CD14-positive monocyte (primary cell): Measurements from ENCODE around the gene FKBP3. TPM values are rescaled to one million over a fixed set of nuclear protein-coding genes. Genes with fewer than 3 reads are reported as not detected.

Experiments
- DNase-seq, 3 donors: peaks; one replicate each; pipeline ENCODE4 v3.0.0-alpha.2; 2011 to 2022
- H2AFZ ChIP-seq: 2 replicates; pipeline ENCODE4 v1.6.0; 2012; ENCODE audit warnings: mild to moderate bottlenecking, low read depth, low read length, inconsistent platforms; ENCODE audit not compliant: insufficient read depth, poor library complexity, severe bottlenecking
- H3K27ac ChIP-seq, 2 donors: 1 replicate in 1 of 2; 2 replicates in 1 of 2; pipeline ENCODE4 v1.5.1; 2012 to 2013; ENCODE audit warnings: low read length in 2 of 2, control low read depth in 1 of 2, inconsistent platforms in 1 of 2, low read depth in 1 of 2, mild to moderate bottlenecking in 1 of 2
- H3K27me3 ChIP-seq, 2 donors: one replicate each; pipeline versions ENCODE4 v1.6.0 to v1.6.1; 2011 to 2013; ENCODE audit warnings: low read length in 2 of 2; ENCODE audit not compliant: control insufficient read depth in 2 of 2, insufficient read depth in 2 of 2
- H3K36me3 ChIP-seq, 2 donors: replicated peaks in 1 of 2; 1 replicate in 1 of 2; 2 replicates in 1 of 2; pipeline versions ENCODE4 v1.5.1 to v1.6.1; 2012 to 2013; ENCODE audit warnings: low read length in 2 of 2, control low read depth in 1 of 2, inconsistent platforms in 1 of 2, mild to moderate bottlenecking in 1 of 2; ENCODE audit not compliant: insufficient read depth in 2 of 2, control insufficient read depth in 1 of 2
- H3K4me1 ChIP-seq, 2 donors: 1 replicate in 1 of 2; 2 replicates in 1 of 2; pipeline versions ENCODE4 v1.5.1 to v1.6.1; 2012 to 2013; ENCODE audit warnings: low read length in 2 of 2, control low read depth in 1 of 2, inconsistent platforms in 1 of 2, mild to moderate bottlenecking in 1 of 2, moderate library complexity in 1 of 2; ENCODE audit not compliant: insufficient read depth in 2 of 2, control insufficient read depth in 1 of 2
- H3K4me2 ChIP-seq: replicated peaks from 2 replicates; pipeline ENCODE3; 2012; ENCODE audit warnings: low read length, moderate library complexity, mild to moderate bottlenecking; ENCODE audit not compliant: poor library complexity, severe bottlenecking; ENCODE audit errors: extremely low read depth
- H3K4me3 ChIP-seq, 3 experiments: fragments of 200-600 bp in 1 of 3; sonication (generic) in 1 of 3; replicated peaks in 1 of 3; 1 replicate in 2 of 3; 2 replicates in 1 of 3; pipeline ENCODE4 v1.5.1; 2011 to 2013; ENCODE audit warnings: low read length in 3 of 3, mild to moderate bottlenecking in 3 of 3, control low read depth in 2 of 3, low read depth in 2 of 3, inconsistent platforms in 1 of 3, moderate library complexity in 1 of 3
- H3K79me2 ChIP-seq: 2 replicates; pipeline ENCODE4 v1.6.0; 2012; ENCODE audit warnings: mild to moderate bottlenecking, control low read depth, inconsistent platforms, low read length, moderate library complexity; ENCODE audit not compliant: insufficient read depth
- H3K9ac ChIP-seq: 2 replicates; pipeline ENCODE4 v1.6.0; 2017; ENCODE audit warnings: low read length, mild to moderate bottlenecking; ENCODE audit not compliant: insufficient read depth, poor library complexity, severe bottlenecking
- H3K9me3 ChIP-seq, 2 donors: replicated peaks in 1 of 2; 1 replicate in 1 of 2; 2 replicates in 1 of 2; pipeline versions ENCODE4 v1.5.1 to v1.6.1; 2012 to 2013; ENCODE audit warnings: low read length in 2 of 2, control low read depth in 1 of 2; ENCODE audit not compliant: control insufficient read depth in 1 of 2, insufficient read depth in 1 of 2
- H4K20me1 ChIP-seq: 2 replicates; pipeline ENCODE4 v1.6.0; 2012; ENCODE audit warnings: mild to moderate bottlenecking, low read length, control low read depth, moderate library complexity; ENCODE audit not compliant: insufficient read depth
- H3K27ac Mint-ChIP-seq, 7 donors: one replicate each; pipeline ENCODE4 v1.8.0; 2020; ENCODE audit warnings: mild to moderate bottlenecking in 7 of 7, mixed read lengths in 7 of 7, moderate library complexity in 6 of 7, inconsistent platforms in 2 of 7
- H3K27me3 Mint-ChIP-seq, 3 donors: one replicate each; pipeline ENCODE4 v1.8.0; 2021 to 2022; ENCODE audit warnings: low read depth in 3 of 3, mild to moderate bottlenecking in 3 of 3, mixed read lengths in 3 of 3, moderate library complexity in 3 of 3, inconsistent platforms in 1 of 3
- H3K36me3 Mint-ChIP-seq, 2 donors: one replicate each; pipeline ENCODE4 v1.8.0; 2020; ENCODE audit warnings: mixed read lengths in 2 of 2, inconsistent platforms in 1 of 2, mild to moderate bottlenecking in 1 of 2
- H3K4me1 Mint-ChIP-seq: one replicate; pipeline ENCODE4 v1.8.0; 2020; ENCODE audit warnings: mild to moderate bottlenecking, mixed read lengths
- H3K4me3 Mint-ChIP-seq, 2 donors: one replicate each; pipeline ENCODE4 v1.8.0; 2020; ENCODE audit warnings: mild to moderate bottlenecking in 2 of 2, mixed read lengths in 2 of 2, moderate library complexity in 1 of 2
- H3K9me3 Mint-ChIP-seq, 7 donors: one replicate each; pipeline ENCODE4 v1.8.0; 2020 to 2022; ENCODE audit warnings: mixed read lengths in 7 of 7, mild to moderate bottlenecking in 6 of 7, moderate library complexity in 6 of 7, inconsistent platforms in 2 of 7
- WGBS: methylation state at CpG from one replicate; pipeline ENCODE4 v1.1.5; 2013; ENCODE audit warnings: missing lambda C conversion rate; ENCODE audit not compliant: insufficient coverage; 5-methylcytosine and 5-hydroxymethylcytosine counted together
- intact Hi-C, 2 donors: fragments of 100-400 bp; cut with micrococcal nuclease; formaldehyde crosslinking; loops; one replicate each; pipeline versions ENCODE4 v1.15.0 to v1.15.1; 2023
- polyA plus RNA-seq, 3 donors: library from polyadenylated mRNA; depleted of rRNA in 1 of 3; unstranded in 2 of 3; stranded (reverse) in 1 of 3; fragments of 300-500 nt in 2 of 3; fragments of >200 nt in 1 of 3; fragmentation: Illumina TruSeq in 2 of 3; gene quantifications; 1 replicate in 2 of 3; 2 replicates in 1 of 3; pipeline ENCODE4 v1.2.3, GENCODE V29; 2012 to 2021
- TF ChIP-seq, protein P1 (sequence below): fragments of 200-600 bp; IDR thresholded peaks from one replicate; pipeline ENCODE4 v1.8.0; 2022; ENCODE audit warnings: antibody characterized with exemption, mild to moderate bottlenecking

FKBP3 gene
- polyA plus RNA-seq, 3 donors: 18.1 to 50.3 (median 42.5) TPM

DNA sequence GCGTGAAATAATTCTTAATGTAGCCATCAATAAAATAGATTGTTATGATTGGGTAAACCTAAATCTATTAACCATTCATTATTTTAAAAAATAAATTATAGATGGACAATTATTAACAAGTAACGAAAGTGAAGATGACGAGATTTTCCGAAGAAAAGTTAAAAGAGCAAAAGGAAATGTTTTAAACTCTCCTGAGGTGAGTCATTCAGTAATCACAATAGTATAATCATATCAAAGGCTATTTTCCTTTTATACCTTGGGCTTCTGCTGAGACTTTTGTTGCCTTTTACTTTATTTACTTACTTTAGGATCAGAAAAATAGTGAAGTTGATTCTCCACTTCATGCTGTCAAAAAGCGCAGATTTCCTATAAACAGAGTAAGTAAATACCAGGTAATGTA is 47.0 kb upstream of the FKBP3 start:
- Mint-ChIP-seq H3K9me3 (peaks cover 0 to 2% (median 0%) of the 10 kb centered on the region in 7 donors), H3K36me3 (peaks cover 7% of the 10 kb centered on the region in 2 donors), H3K4me1 (peaks cover 12% of the 10 kb centered on the region), H3K4me3 (no peak overlapping the region), H3K27me3 (peaks cover 0 to 1% (median 1%) of the 10 kb centered on the region in 3 donors), H3K27ac (no peak overlapping the region)
- Histone ChIP-seq H3K4me1 (peaks cover 6 to 8% of the 10 kb centered on the region in 2 donors), H4K20me1 (no peaks in the 10 kb centered on the region), H3K27me3 (no peaks in the 10 kb centered on the region), H3K9ac (no peak overlapping the region), H3K36me3 (peaks cover 0 to 2% of the 10 kb centered on the region in 2 donors), H2AFZ (no peak overlapping the region), H3K79me2 (no peaks in the 10 kb centered on the region), H3K4me3 (no peak overlapping the region), H3K4me2 (no peak overlapping the region), H3K27ac (no peak overlapping the region), H3K9me3 (no peaks in the 10 kb centered on the region)
- intact Hi-C loops: no loop called here
- DNase-seq: no peak
- WGBS: no CpG with 5 or more reads among the region's 5 CpGs
- TF ChIP-seq, protein P1, sequence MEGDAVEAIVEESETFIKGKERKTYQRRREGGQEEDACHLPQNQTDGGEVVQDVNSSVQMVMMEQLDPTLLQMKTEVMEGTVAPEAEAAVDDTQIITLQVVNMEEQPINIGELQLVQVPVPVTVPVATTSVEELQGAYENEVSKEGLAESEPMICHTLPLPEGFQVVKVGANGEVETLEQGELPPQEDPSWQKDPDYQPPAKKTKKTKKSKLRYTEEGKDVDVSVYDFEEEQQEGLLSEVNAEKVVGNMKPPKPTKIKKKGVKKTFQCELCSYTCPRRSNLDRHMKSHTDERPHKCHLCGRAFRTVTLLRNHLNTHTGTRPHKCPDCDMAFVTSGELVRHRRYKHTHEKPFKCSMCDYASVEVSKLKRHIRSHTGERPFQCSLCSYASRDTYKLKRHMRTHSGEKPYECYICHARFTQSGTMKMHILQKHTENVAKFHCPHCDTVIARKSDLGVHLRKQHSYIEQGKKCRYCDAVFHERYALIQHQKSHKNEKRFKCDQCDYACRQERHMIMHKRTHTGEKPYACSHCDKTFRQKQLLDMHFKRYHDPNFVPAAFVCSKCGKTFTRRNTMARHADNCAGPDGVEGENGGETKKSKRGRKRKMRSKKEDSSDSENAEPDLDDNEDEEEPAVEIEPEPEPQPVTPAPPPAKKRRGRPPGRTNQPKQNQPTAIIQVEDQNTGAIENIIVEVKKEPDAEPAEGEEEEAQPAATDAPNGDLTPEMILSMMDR: no peak

DNA sequence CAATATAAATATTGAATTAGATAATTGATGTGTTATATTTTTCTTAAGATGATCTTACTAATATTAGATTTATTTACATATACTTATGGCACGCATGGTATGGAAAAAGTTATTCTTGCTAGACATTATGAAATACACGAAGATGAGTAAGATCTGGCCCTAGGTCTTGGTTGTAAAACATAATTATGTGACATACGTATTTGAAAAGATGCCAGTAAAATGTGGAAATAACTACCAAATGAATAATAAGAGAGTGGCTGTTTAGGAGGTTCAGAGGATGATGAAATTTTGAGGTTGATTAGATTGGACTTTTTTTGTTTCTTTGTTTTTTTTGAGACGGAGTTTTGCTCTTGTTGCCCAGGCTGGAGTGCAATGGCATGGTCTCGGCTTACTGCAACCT is 42.8 kb upstream of the FKBP3 start:
- peaks cover 0 to 10% of the 10 kb centered on the region in 2 donors for H3K36me3 ChIP-seq
- no peak overlapping the region for H3K4me3 ChIP-seq
- H3K27me3 ChIP-seq: no peaks in the 10 kb centered on the region
- Mint-ChIP-seq H3K4me3 (peak overlapping the region; percentile 3 to 53), H3K4me1 (peaks cover 12% of the 10 kb centered on the region), H3K27ac (peak overlapping the region; percentile 55 to 83 (median 71)), H3K27me3 (peaks cover 0 to 1% (median 1%) of the 10 kb centered on the region in 3 donors), H3K9me3 (no peaks in the 10 kb centered on the region), H3K36me3 (peaks cover 14 to 22% of the 10 kb centered on the region in 2 donors)
- 0% methylated on average over 1 of the region's 5 CpGs for WGBS
- H3K27ac ChIP-seq: peak overlapping the region in 1 of 2 donors; percentile 47
- no peak overlapping the region for H2AFZ ChIP-seq
- H3K79me2 ChIP-seq: no peaks in the 10 kb centered on the region
- H3K4me2 ChIP-seq: no peak overlapping the region
- intact Hi-C loops: no loop called here
- peak overlapping the region; percentile 18 for H3K9ac ChIP-seq
- H3K9me3 ChIP-seq: no peaks in the 10 kb centered on the region
- no peaks in the 10 kb centered on the region for H4K20me1 ChIP-seq
- peaks cover 6 to 8% of the 10 kb centered on the region in 2 donors for H3K4me1 ChIP-seq
- DNase-seq: peak; percentile 57 to 86 (median 78)
- TF ChIP-seq, protein P1: no peak
